HG03280 (cell line): ENCODE results near the gene PTH1R.

ENCODE experiments used
- ATAC-seq: cut with Tn5 transposase; IDR thresholded peaks from one replicate; pipeline ENCODE4 v1.9.1; 2021; ENCODE audit warnings: mild to moderate bottlenecking, moderate library complexity; ENCODE audit not compliant: unreplicated experiment

The PTH1R gene

GRCh38 chr3:46849686-46850467 is 27.6 kb upstream of the PTH1R start:
- no peak for ATAC-seq

GRCh38 chr3:46850468-46850779 is 27.1 kb upstream of the PTH1R start:
- no peak for ATAC-seq

GRCh38 chr3:46851364-46852333 is 25.9 kb upstream of the PTH1R start:
- ATAC-seq, result no peak

- no peak for ATAC-seq
These were observed 25.2 kb upstream of the PTH1R start for GRCh38 chr3:46852334-46852720.

- ATAC-seq, result no peak
These were observed 24.6 kb upstream of the PTH1R start for GRCh38 chr3:46852839-46853355.

GRCh38 chr3:46853441-46854415 is 23.8 kb upstream of the PTH1R start:
- no peak for ATAC-seq

GRCh38 chr3:46854555-46854991 is 22.9 kb upstream of the PTH1R start:
- no peak for ATAC-seq

GRCh38 chr3:46856576-46857471 is 20.7 kb upstream of the PTH1R start:
- no peak for ATAC-seq

- no peak for ATAC-seq
These were observed 19.8 kb upstream of the PTH1R start for GRCh38 chr3:46857485-46858341.

- no peak for ATAC-seq
These were observed 19.1 kb upstream of the PTH1R start for GRCh38 chr3:46858456-46858855.

- ATAC-seq, result no peak
These were observed 18.4 kb upstream of the PTH1R start for GRCh38 chr3:46859001-46859710.

- no peak for ATAC-seq
These were observed 17.3 kb upstream of the PTH1R start for GRCh38 chr3:46860017-46860809.

- ATAC-seq, result no peak
These were observed 16.5 kb upstream of the PTH1R start for GRCh38 chr3:46860810-46861604.

GRCh38 chr3:46861605-46862368 is 15.7 kb upstream of the PTH1R start:
- ATAC-seq, result no peak

GRCh38 chr3:46862369-46863025 is 15.0 kb upstream of the PTH1R start:
- no peak for ATAC-seq
